ENCODE data around the gene GATA5.

GATA5 gene

DNA sequence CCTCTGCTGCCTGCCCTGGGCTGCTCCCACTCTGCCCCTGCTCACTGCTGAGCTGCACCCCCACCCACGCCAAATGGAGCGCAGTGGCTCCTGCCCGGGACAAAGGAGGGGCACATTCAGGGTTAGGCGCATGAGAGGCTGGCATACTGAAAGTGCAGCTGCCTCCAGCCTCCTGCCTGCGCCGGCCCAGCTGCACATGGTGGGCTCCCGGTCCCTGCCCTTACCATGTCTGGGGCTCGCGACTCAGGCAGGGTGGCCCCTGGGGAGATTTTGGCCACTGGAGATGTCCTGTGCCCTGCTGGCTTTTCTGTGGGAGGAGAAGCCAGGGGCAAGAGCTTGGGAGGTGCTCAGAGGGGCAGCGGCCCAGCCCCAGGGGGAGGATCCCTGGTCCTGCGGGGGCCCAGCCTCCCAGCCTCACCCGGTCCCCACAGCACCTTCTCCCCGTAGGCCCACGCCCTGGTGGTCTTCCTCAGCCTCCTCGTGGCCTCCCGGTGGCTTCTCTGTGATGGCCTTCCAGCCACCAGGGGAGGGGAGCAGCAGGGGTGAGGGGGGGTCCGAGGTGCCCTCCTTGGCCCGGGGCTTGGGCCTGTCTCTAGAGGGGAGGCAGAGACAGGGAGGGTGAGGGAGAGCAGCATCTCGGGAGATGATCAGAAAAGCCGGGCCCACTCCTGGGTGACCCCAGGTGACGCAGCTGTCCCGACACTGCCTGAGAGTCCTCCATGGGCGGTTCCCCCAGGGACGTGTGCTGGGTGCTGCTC, 60.3 kb downstream of the GATA5 start:
- H3K9ac ChIP-seq (ENCODE audit: low read length) = no peak overlapping the region
- TF ChIP-seq EZH2 (IDR thresholded peaks at IDR 0.05; ENCODE audit: borderline replicate concordance, low read length) = no peak
- TF ChIP-seq, protein P1, sequence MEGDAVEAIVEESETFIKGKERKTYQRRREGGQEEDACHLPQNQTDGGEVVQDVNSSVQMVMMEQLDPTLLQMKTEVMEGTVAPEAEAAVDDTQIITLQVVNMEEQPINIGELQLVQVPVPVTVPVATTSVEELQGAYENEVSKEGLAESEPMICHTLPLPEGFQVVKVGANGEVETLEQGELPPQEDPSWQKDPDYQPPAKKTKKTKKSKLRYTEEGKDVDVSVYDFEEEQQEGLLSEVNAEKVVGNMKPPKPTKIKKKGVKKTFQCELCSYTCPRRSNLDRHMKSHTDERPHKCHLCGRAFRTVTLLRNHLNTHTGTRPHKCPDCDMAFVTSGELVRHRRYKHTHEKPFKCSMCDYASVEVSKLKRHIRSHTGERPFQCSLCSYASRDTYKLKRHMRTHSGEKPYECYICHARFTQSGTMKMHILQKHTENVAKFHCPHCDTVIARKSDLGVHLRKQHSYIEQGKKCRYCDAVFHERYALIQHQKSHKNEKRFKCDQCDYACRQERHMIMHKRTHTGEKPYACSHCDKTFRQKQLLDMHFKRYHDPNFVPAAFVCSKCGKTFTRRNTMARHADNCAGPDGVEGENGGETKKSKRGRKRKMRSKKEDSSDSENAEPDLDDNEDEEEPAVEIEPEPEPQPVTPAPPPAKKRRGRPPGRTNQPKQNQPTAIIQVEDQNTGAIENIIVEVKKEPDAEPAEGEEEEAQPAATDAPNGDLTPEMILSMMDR (IDR thresholded peaks at IDR 0.05; ENCODE audit: low read length) = no peak
- no peak overlapping the region for H3K4me2 ChIP-seq (ENCODE audit: low read length)

DNA sequence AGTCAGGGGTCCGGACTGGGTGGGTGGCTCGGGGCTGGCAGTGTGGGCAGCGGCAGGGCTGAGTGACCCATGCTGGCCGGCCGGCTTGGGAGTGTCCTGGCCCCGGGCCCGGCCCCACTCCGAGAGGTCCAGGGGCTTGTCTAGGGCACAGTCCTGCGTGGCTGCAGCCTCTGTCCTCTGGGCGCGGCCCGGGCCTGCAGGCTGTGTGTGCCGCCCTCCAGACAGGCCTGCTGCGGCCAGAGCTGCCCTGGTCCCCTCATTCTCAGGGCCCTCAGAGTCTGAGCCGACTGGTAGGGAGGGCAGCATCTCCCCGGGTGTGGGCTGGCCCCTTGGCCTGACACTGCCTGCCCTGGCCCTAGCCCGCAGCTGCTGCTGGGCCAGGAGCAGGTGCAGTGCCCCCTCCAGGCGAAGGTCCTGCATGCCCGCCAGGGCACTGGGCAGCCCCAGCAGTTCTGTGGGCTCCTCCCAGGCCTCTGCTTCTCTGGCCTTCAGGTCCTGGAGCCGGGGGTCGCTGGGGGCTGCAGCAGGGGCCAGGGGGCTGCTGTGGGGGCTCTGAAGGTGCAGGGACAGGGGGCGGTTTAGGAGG, 61.8 kb downstream of the GATA5 start:
- H3K79me2 ChIP-seq (ENCODE audit: insufficient read depth, low read length) = no peaks in the 10 kb centered on the region
- H3K9me3 ChIP-seq (ENCODE audit: low read length) = no peaks in the 10 kb centered on the region
- H3K9me2 ChIP-seq (ENCODE audit: low read depth, low read length) = no peaks in the 10 kb centered on the region
- H3K4me1 ChIP-seq (ENCODE audit: insufficient read depth, low read length, severe bottlenecking) = peaks cover 4% of the 10 kb centered on the region
- H3K27ac ChIP-seq (ENCODE audit: low read depth, low read length, poor library complexity, severe bottlenecking) = no peak overlapping the region
- peaks cover 4% of the 10 kb centered on the region; the same call in 1 of the 2 replicates for H3K27me3 ChIP-seq (ENCODE audit: insufficient read depth, low read length)
- H3K9ac ChIP-seq (ENCODE audit: low read length) = no peak overlapping the region
- H3K4me2 ChIP-seq (ENCODE audit: low read length) = no peak overlapping the region
- H4K20me1 ChIP-seq (ENCODE audit: insufficient read depth, low read length) = no peaks in the 10 kb centered on the region
- no peak overlapping the region for H2AFZ ChIP-seq (ENCODE audit: low read length)
- no peaks in the 10 kb centered on the region for H3K36me3 ChIP-seq (ENCODE audit: insufficient read depth, low read length)
- TF ChIP-seq, protein P1 (IDR thresholded peaks at IDR 0.05; ENCODE audit: low read length) = no peak
- no peak for TF ChIP-seq EZH2 (IDR thresholded peaks at IDR 0.05; ENCODE audit: borderline replicate concordance, low read length)
- H3F3A ChIP-seq (ENCODE audit: insufficient read depth, low read length) = no peaks in the 10 kb centered on the region
- H3K4me3 ChIP-seq (ENCODE audit: low read depth, low read length, poor library complexity, severe bottlenecking) = no peak overlapping the region

More for the DNA sequence above, 60.3 kb downstream of the GATA5 start:
- no peaks in the 10 kb centered on the region for H3K79me2 ChIP-seq (ENCODE audit: insufficient read depth, low read length)
- peaks cover 7% of the 10 kb centered on the region; the same call in 1 of the 2 replicates for H3K27me3 ChIP-seq (ENCODE audit: insufficient read depth, low read length)
- H3K36me3 ChIP-seq (ENCODE audit: insufficient read depth, low read length) = no peaks in the 10 kb centered on the region
- no peaks in the 10 kb centered on the region for H3K9me3 ChIP-seq (ENCODE audit: low read length)
- no peak overlapping the region for H3K27ac ChIP-seq (ENCODE audit: low read depth, low read length, poor library complexity, severe bottlenecking)
- no peaks in the 10 kb centered on the region for H3F3A ChIP-seq (ENCODE audit: insufficient read depth, low read length)
- no peaks in the 10 kb centered on the region for H3K9me2 ChIP-seq (ENCODE audit: low read depth, low read length)
- no peaks in the 10 kb centered on the region for H3K4me1 ChIP-seq (ENCODE audit: insufficient read depth, low read length, severe bottlenecking)
- H3K4me3 ChIP-seq (ENCODE audit: low read depth, low read length, poor library complexity, severe bottlenecking) = no peak overlapping the region
- no peaks in the 10 kb centered on the region for H4K20me1 ChIP-seq (ENCODE audit: insufficient read depth, low read length)
- no peak overlapping the region for H2AFZ ChIP-seq (ENCODE audit: low read length)
